ENCODE measurements around the gene CCNC. TPM values are rescaled to one million over a fixed set of nuclear protein-coding genes. Genes with fewer than 3 reads are reported as not detected.
A peak's percentile ranks its signal among the peaks of the same experiment; 100 is the strongest.

Gene CCNC
- total RNA-seq, 2 donors from 2014 or later: 25.2 to 50.6 TPM

DNA sequence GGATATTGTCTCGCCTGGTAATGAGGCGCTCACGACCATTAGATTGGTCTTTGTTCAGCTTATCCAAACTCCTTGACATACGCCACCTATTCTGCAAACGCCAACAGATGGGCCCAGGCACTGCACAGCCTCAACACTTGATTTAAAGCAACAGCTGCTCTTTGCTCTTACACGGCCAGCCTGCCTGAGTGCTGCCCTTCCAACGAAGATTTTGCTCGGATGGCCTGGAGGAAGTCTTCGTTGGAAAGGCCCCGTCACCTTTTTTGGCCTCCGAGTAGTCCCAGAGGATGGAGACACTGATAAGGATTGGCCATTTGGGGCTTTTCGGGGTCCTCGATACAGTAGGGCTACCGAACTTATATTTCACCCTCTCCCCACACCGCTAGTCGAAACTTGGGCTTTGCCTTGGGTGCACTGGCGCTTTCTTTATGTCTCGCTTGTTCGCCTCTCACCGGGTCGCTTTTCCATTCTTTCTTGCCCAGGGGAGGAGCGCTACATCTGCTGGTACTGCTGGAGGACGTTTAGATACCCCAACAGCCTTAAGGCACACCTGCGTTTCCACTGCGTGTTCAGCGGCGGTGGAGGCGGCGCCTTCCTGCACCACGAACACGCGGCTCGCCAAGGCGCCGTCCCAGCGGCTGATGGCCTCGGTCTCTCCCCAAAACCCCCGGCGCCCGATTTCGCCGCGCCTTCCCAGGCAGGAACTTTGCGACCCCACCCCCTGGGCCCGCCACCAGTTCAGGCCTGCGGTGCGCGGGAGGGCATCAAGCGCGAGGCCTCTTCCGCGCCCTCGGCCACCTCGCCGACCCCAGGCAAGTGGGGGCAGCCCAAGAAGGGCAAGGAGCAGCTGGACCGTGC, 44.3 kb upstream of the CCNC start:
- no peak for ATAC-seq (ENCODE audit: insufficient number of reproducible peaks, low FRiP score, low read depth)
- Histone ChIP-seq H3K4me3 (peak overlapping the region; percentile 71), H3K36me3 (no peaks in the 10 kb centered on the region), H3K27me3 (replicated peaks; ENCODE audit: insufficient read depth) (peaks cover 48% of the 10 kb centered on the region), H3K27ac (no peak overlapping the region), H3K9me3 (no peaks in the 10 kb centered on the region), H3K4me1 (ENCODE audit: control insufficient read depth in 1 of 2, low read depth in 2 of 2) (peaks cover 9 to 23% of the 10 kb centered on the region in 2 donors)
- no peak for DNase-seq (ENCODE audit: low spot score)
- no peak for TF ChIP-seq CTCF (IDR thresholded peaks at IDR 0.05)

DNA sequence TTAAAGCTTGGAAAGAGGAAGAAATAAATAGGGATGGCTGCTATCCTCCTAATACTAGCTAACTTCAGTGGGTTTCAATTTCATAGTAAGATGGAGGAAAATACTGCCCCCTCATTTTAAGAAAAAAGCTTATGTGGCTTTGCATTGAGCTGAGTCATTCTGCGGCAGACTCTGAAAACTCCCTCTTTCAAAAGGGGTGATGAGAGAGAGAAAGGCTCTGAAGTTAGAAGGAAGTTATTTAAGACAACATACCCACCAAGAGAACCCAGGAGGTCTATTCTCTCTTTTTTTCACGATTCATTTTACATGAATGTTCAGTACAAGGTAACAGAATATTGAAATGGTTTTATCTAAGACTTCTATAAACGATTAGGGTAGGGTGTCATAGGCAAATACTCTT, 42.7 kb upstream of the CCNC start:
- DNase-seq (ENCODE audit: low spot score) (no peak), ATAC-seq (ENCODE audit: insufficient number of reproducible peaks, low FRiP score, low read depth) (no peak)
- peaks cover 9 to 29% of the 10 kb centered on the region in 2 donors for H3K4me1 ChIP-seq (ENCODE audit: control insufficient read depth in 1 of 2, low read depth in 2 of 2)
- no peaks in the 10 kb centered on the region for H3K36me3 ChIP-seq
- H3K9me3 ChIP-seq: no peaks in the 10 kb centered on the region
- peaks cover 48% of the 10 kb centered on the region for H3K27me3 ChIP-seq (replicated peaks; ENCODE audit: insufficient read depth)
- no peak overlapping the region for H3K27ac ChIP-seq
- TF ChIP-seq CTCF (IDR thresholded peaks at IDR 0.05): no peak
- H3K4me3 ChIP-seq: no peak overlapping the region

- DNase-seq (ENCODE audit: low spot score) (no peak), ATAC-seq (ENCODE audit: insufficient number of reproducible peaks, low FRiP score, low read depth) (no peak)
- Histone ChIP-seq H3K4me1 (ENCODE audit: control insufficient read depth in 1 of 2, low read depth in 2 of 2) (peaks cover 9 to 30% of the 10 kb centered on the region in 2 donors), H3K27ac (no peak overlapping the region), H3K27me3 (replicated peaks; ENCODE audit: insufficient read depth) (peaks cover 56% of the 10 kb centered on the region), H3K4me3 (no peak overlapping the region), H3K9me3 (no peaks in the 10 kb centered on the region), H3K36me3 (no peaks in the 10 kb centered on the region)
- TF ChIP-seq CTCF (IDR thresholded peaks at IDR 0.05): no peak
Observed at GRCh38 chr6:99609905-99610489, 41.5 kb upstream of the CCNC start.

DNA sequence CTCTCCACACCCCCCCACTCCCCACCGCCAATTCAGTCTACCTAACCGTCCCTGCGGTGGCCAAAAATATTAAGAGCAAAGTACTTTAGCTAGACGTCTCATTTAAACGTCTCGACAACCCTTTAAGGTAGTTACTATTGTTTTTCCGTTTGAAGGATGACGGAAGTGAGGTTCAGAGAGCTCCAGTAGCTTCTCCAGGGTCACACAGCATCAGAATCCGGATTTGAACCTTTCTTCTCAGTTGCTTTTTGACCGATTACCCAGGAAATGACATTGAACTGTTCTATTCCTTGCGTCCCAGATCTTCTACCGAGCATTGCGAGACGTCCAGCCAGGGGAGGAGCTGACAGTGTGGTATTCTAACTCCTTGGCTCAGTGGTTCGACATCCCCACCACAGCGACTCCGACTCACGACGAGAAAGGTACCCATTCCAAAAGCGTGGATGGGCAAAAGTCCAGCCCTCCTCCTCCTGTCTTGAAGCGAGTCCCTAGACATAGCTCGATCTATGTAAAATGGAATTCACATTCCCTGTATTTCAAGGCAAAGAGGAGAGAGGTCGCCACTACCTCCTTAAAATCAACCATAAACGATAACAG, 40.5 kb upstream of the CCNC start:
- no peak for TF ChIP-seq CTCF (IDR thresholded peaks at IDR 0.05)
- H3K9me3 ChIP-seq: no peaks in the 10 kb centered on the region
- no peak overlapping the region for H3K27ac ChIP-seq
- no peak for ATAC-seq (ENCODE audit: insufficient number of reproducible peaks, low FRiP score, low read depth)
- DNase-seq (ENCODE audit: low spot score): no peak
- H3K36me3 ChIP-seq: no peaks in the 10 kb centered on the region
- no peak overlapping the region for H3K4me3 ChIP-seq
- H3K4me1 ChIP-seq (ENCODE audit: control insufficient read depth in 1 of 2, low read depth in 2 of 2): peaks cover 3 to 31% of the 10 kb centered on the region in 2 donors
- H3K27me3 ChIP-seq (replicated peaks; ENCODE audit: insufficient read depth): peaks cover 56% of the 10 kb centered on the region

Data from thoracic aorta (tissue), 2 donors.